ENCODE results near the gene ZNF488. TPM values are rescaled to one million over a fixed set of nuclear protein-coding genes. Genes with fewer than 3 reads are reported as not detected.

The ZNF488 gene
- polyA plus RNA-seq, 1 experiment = 0.15 TPM

DNA sequence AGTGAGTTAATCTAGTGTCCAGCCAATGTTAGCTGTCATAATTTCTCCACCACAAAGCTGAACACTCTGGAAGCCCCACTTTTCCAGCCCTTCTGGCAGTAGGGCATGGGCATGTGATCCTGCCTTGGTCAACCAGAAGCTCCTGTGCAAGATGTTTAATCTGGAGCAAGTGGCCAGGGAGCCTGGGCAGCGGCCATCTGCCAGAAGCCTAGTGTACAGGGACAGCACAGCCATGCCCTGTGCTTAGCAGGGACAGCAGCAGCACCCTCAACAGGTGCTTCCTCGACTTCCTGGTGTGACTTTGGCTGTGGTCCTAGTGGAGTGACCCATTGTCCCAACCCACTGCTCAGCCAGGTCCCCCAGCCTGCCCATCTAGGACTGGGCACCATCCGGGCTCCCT is 25.6 kb downstream of the ZNF488 start:
- no peak overlapping the region for H3K4me3 ChIP-seq (ENCODE audit: low read depth, low read length)
- ChIA-PET CTCF (interaction anchor here (0.8 to 5.7 kb wide), 3 partner anchors 17 to 34 kb away, joined by 3 to 37 read pairs (median 17); no protein-coding TSS in a partner anchor), POLR2A (no interaction called here)
- H3K27me3 ChIP-seq (ENCODE audit: control insufficient read depth, insufficient read depth, low read length) = peaks cover 3% of the 10 kb centered on the region; the same call in 1 of the 2 replicates
- TF ChIP-seq, protein P1, sequence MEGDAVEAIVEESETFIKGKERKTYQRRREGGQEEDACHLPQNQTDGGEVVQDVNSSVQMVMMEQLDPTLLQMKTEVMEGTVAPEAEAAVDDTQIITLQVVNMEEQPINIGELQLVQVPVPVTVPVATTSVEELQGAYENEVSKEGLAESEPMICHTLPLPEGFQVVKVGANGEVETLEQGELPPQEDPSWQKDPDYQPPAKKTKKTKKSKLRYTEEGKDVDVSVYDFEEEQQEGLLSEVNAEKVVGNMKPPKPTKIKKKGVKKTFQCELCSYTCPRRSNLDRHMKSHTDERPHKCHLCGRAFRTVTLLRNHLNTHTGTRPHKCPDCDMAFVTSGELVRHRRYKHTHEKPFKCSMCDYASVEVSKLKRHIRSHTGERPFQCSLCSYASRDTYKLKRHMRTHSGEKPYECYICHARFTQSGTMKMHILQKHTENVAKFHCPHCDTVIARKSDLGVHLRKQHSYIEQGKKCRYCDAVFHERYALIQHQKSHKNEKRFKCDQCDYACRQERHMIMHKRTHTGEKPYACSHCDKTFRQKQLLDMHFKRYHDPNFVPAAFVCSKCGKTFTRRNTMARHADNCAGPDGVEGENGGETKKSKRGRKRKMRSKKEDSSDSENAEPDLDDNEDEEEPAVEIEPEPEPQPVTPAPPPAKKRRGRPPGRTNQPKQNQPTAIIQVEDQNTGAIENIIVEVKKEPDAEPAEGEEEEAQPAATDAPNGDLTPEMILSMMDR (IDR thresholded peaks at IDR 0.05; ENCODE audit: insufficient read depth, low read depth, low read length) = no peak
- no peak for DNase-seq (ENCODE audit: low read depth)
- H3K36me3 ChIP-seq (ENCODE audit: control insufficient read depth, insufficient read depth, low read length) = no peaks in the 10 kb centered on the region

DNA sequence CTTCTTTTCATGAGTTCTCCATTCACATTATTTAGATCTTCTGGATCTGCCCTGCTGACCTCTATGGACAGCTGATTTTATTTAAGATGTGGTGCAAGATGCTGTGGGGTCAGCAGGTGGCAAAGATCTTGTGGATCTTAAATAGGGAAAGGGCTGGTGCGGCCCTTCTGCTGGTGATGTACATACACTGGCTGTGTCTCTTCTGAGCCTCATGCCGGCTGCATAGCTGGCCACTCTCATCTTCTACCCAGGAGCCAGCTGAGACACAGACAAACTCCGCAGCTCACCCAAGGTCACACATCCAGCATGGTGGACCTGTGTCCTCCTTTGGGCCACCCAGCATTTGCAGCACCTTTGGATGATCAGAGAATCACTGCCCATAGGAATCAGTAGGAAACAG is 26.2 kb downstream of the ZNF488 start:
- Histone ChIP-seq H3K27me3 (ENCODE audit: control insufficient read depth, insufficient read depth, low read length) (peaks cover 3% of the 10 kb centered on the region; the same call in 1 of the 2 replicates), H3K4me3 (ENCODE audit: low read depth, low read length) (no peak overlapping the region), H3K36me3 (ENCODE audit: control insufficient read depth, insufficient read depth, low read length) (no peaks in the 10 kb centered on the region)
- TF ChIP-seq, protein P1 (IDR thresholded peaks at IDR 0.05; ENCODE audit: insufficient read depth, low read depth, low read length) = no peak
- ChIA-PET CTCF (interaction anchor here (0.6 to 5.7 kb wide), 3 partner anchors 17 to 36 kb away, joined by 3 to 37 read pairs (median 17); partner anchors contain the start of gene GDF2), POLR2A (no interaction called here)
- no peak for DNase-seq (ENCODE audit: low read depth)

DNA sequence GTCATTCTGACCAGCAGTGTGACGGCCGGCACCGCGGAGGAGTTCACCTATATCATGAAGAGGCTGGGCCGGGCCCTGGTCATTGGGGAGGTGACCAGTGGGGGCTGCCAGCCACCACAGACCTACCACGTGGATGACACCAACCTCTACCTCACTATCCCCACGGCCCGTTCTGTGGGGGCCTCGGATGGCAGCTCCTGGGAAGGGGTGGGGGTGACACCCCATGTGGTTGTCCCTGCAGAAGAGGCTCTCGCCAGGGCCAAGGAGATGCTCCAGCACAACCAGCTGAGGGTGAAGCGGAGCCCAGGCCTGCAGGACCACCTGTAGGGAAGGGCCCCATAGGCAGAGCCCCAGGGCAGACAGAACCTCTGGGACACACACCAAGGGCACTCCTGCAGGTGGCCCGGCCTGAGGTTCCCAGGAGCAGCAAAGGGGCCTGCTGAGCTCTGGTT is 26.9 kb downstream of the ZNF488 start:
- H3K27me3 ChIP-seq (ENCODE audit: control insufficient read depth, insufficient read depth, low read length) = peaks cover 3% of the 10 kb centered on the region; the same call in 1 of the 2 replicates
- no peak overlapping the region for H3K4me3 ChIP-seq (ENCODE audit: low read depth, low read length)
- ChIA-PET CTCF (interaction anchor here (0.6 to 5.7 kb wide), 2 partner anchors 17 to 35 kb away, joined by 3 to 17 read pairs; partner anchors contain the start of gene GDF2), POLR2A (no interaction called here)
- no peaks in the 10 kb centered on the region for H3K36me3 ChIP-seq (ENCODE audit: control insufficient read depth, insufficient read depth, low read length)
- DNase-seq (ENCODE audit: low read depth) = no peak
- TF ChIP-seq, protein P1 (IDR thresholded peaks at IDR 0.05; ENCODE audit: insufficient read depth, low read depth, low read length) = no peak

DNA sequence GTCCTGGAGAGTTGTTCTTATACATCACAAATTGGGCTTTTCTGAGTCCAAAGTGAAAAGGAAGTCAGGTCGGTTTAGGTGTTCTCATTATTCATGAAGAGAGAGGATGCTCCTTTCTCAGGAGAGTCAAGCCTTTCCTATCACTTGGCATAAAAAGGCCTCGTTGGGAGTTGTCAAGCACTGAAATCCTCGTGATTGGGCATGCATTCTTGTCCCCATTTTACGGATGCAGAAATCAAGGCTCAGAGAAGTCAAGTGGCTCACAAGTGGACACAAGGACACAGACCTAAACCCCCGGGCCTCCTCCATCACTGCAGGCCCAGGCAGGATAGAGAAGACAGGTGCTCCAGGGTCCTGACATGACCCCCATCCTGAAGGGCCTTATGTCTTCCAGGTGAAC is 27.4 kb downstream of the ZNF488 start:
- ChIA-PET POLR2A (no interaction called here), CTCF (interaction anchor here (5.7 kb wide), 1 partner anchor 16 kb away, joined by 17 read pairs; no protein-coding TSS in a partner anchor)

DNA sequence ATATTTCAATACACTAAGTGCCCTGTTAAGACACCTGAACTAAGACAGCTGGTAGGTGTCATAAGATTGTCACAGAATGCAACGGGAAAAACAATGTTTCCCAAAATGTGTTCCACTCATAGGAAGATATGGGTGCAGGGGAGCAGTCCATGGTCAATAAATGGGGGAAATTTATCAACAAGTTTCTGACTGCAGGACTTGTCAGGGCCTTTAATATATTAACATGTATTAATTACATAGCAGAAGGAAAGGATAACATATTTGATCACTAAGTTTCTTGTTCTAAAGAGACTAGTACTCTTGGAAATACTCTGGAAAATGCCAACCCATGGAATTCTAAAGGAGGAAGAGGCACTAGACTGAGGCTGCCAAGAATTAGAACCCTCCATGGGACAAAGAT is 29.2 kb downstream of the ZNF488 start:
- ChIA-PET CTCF (interaction anchor here (1.2 to 1.4 kb wide), 2 partner anchors 9 to 14 kb away, joined by 4 to 7 read pairs; no protein-coding TSS in a partner anchor), POLR2A (no interaction called here)
- Histone ChIP-seq H3K27me3 (ENCODE audit: control insufficient read depth, insufficient read depth, low read length) (peaks cover 3% of the 10 kb centered on the region; the same call in 1 of the 2 replicates), H3K36me3 (ENCODE audit: control insufficient read depth, insufficient read depth, low read length) (no peaks in the 10 kb centered on the region), H3K4me3 (ENCODE audit: low read depth, low read length) (no peak overlapping the region)
- DNase-seq (ENCODE audit: low read depth) = no peak
- TF ChIP-seq, protein P1 (IDR thresholded peaks at IDR 0.05; ENCODE audit: insufficient read depth, low read depth, low read length) = no peak

More for the DNA sequence above, 27.4 kb downstream of the ZNF488 start:
- TF ChIP-seq, protein P1 (IDR thresholded peaks at IDR 0.05; ENCODE audit: insufficient read depth, low read depth, low read length) = no peak
- H3K4me3 ChIP-seq (ENCODE audit: low read depth, low read length) = no peak overlapping the region
- H3K36me3 ChIP-seq (ENCODE audit: control insufficient read depth, insufficient read depth, low read length) = no peaks in the 10 kb centered on the region
- no peak for DNase-seq (ENCODE audit: low read depth)
- H3K27me3 ChIP-seq (ENCODE audit: control insufficient read depth, insufficient read depth, low read length) = peaks cover 3% of the 10 kb centered on the region; the same call in 1 of the 2 replicates
